Tracheal epithelial cell (primary cell): Measurements from ENCODE around the gene PAN3. TPM values are rescaled to one million over a fixed set of nuclear protein-coding genes. Genes with fewer than 3 reads are reported as not detected.

Source experiments
- total RNA-seq: library from RNA; depleted of rRNA; stranded (reverse); fragments of >200 nt; gene quantifications from 2 replicates; pipeline ENCODE4 v1.2.1, GENCODE V29; 2014

The PAN3 gene
- total RNA-seq = 13.0 and 14.7 TPM in 2 replicates

GRCh38 chr13:28138012-28138755, at the start of gene PAN3:
TSS of gene PAN3 (plus strand) at chr13:28138545. CDS start at chr13:28138658, 113 bp downstream.

GRCh38 chr13:28100150-28101121, 37.9 kb upstream of the PAN3 start, which contains the start of gene FLT3:
TSS of gene FLT3 (minus strand) at chr13:28100576. CDS start at chr13:28100510, 66 bp downstream.

Other genes with a start within 250 kb of the PAN3 start
- gene PDX1, start 218.5 kb upstream of the PAN3 start, total RNA-seq = not detected in 2 replicates
- gene CDX2, start 169.2 kb upstream of the PAN3 start, total RNA-seq = 0.48 TPM in 1 of 2 replicates, not detected in the other
- not detected in 2 replicates for gene URAD, start 149.9 kb upstream of the PAN3 start, total RNA-seq
- not detected in 2 replicates for gene FLT3, start 38.0 kb upstream of the PAN3 start, total RNA-seq